ENCODE data around the gene ZMYND12. TPM values are rescaled to one million over a fixed set of nuclear protein-coding genes. Genes with fewer than 3 reads are reported as not detected.
A peak's percentile ranks its signal among the peaks of the same experiment; 100 is the strongest.
"Not testable (repeated sequence)": the region's sequence is repeated elsewhere in the genome, so short reads cannot be mapped to it uniquely, and the experiment has no call there.

Gene ZMYND12
- total and polyA plus RNA-seq, 2 experiments from 2014 or later, result 0.21 to 1.1 TPM

GRCh38 chr1:42480921-42481320, 25.1 kb upstream of the ZMYND12 start:
- Histone ChIP-seq H3K36me3 (no peaks in the 10 kb centered on the region), H3K4me3 (no peak overlapping the region), H3K4me1 (ENCODE audit: low read depth) (no peaks in the 10 kb centered on the region), H3K27ac (no peak overlapping the region), H3K9me3 (ENCODE audit: low read depth) (no peaks in the 10 kb centered on the region), H3K27me3 (no peaks in the 10 kb centered on the region)
- no peak for TF ChIP-seq CTCF (IDR thresholded peaks at IDR 0.05; ENCODE audit: low read depth, low read length)
- DNase-seq (ENCODE audit: low read depth in 1 of 2, low spot score in 1 of 2), result peak in 1 of 2 donors; percentile 2

- no peaks in the 10 kb centered on the region for H3K9me3 ChIP-seq (ENCODE audit: low read depth)
- H3K4me3 ChIP-seq, result no peak overlapping the region
- no peak overlapping the region for H3K27ac ChIP-seq
- H3K4me1 ChIP-seq (ENCODE audit: low read depth), result no peaks in the 10 kb centered on the region
- DNase-seq (ENCODE audit: low read depth in 1 of 2, low spot score in 1 of 2), result peak in 1 of 2 donors; percentile 11
- no peaks in the 10 kb centered on the region for H3K27me3 ChIP-seq
- TF ChIP-seq CTCF (IDR thresholded peaks at IDR 0.05; ENCODE audit: low read depth, low read length), result peak; percentile 7
- H3K36me3 ChIP-seq, result no peaks in the 10 kb centered on the region
Observed at GRCh38 chr1:42479621-42480020, 23.8 kb upstream of the ZMYND12 start.

- no peak overlapping the region for H3K27ac ChIP-seq
Observed at GRCh38 chr1:42477775-42478174, 22.0 kb upstream of the ZMYND12 start.

GRCh38 chr1:42477354-42477753, 21.5 kb upstream of the ZMYND12 start:
- H3K27ac ChIP-seq; H3K36me3 ChIP-seq; H3K4me3 ChIP-seq; H3K4me1 ChIP-seq (ENCODE audit: low read depth); H3K9me3 ChIP-seq (ENCODE audit: low read depth); H3K27me3 ChIP-seq; DNase-seq (ENCODE audit: low read depth in 1 of 2, low spot score in 1 of 2): not testable (repeated sequence)

More at GRCh38 chr1:42477775-42478174, 22.0 kb upstream of the ZMYND12 start:
- no peak for DNase-seq (ENCODE audit: low read depth in 1 of 2, low spot score in 1 of 2)
- Histone ChIP-seq H3K9me3 (ENCODE audit: low read depth) (no peaks in the 10 kb centered on the region), H3K27me3 (no peaks in the 10 kb centered on the region), H3K4me1 (ENCODE audit: low read depth) (no peaks in the 10 kb centered on the region), H3K36me3 (no peaks in the 10 kb centered on the region), H3K4me3 (no peak overlapping the region)
- TF ChIP-seq CTCF (IDR thresholded peaks at IDR 0.05; ENCODE audit: low read depth, low read length), result no peak

- no peaks in the 10 kb centered on the region for H3K36me3 ChIP-seq
- H3K27ac ChIP-seq, result no peak overlapping the region
- no peak overlapping the region for H3K4me3 ChIP-seq
- no peaks in the 10 kb centered on the region for H3K9me3 ChIP-seq (ENCODE audit: low read depth)
- no peaks in the 10 kb centered on the region for H3K4me1 ChIP-seq (ENCODE audit: low read depth)
- H3K27me3 ChIP-seq, result no peaks in the 10 kb centered on the region
- no peak for DNase-seq (ENCODE audit: low read depth in 1 of 2, low spot score in 1 of 2)
- no peak for TF ChIP-seq CTCF (IDR thresholded peaks at IDR 0.05; ENCODE audit: low read depth, low read length)
Observed at GRCh38 chr1:42476605-42477004, 20.8 kb upstream of the ZMYND12 start.

GRCh38 chr1:42469727-42470126, 13.9 kb upstream of the ZMYND12 start:
- peaks cover 4% of the 10 kb centered on the region for H3K27me3 ChIP-seq
- H3K4me3 ChIP-seq, result no peak overlapping the region
- TF ChIP-seq CTCF (IDR thresholded peaks at IDR 0.05; ENCODE audit: low read depth, low read length), result no peak
- no peaks in the 10 kb centered on the region for H3K9me3 ChIP-seq (ENCODE audit: low read depth)
- no peaks in the 10 kb centered on the region for H3K36me3 ChIP-seq
- no peaks in the 10 kb centered on the region for H3K4me1 ChIP-seq (ENCODE audit: low read depth)
- DNase-seq (ENCODE audit: low read depth in 1 of 2, low spot score in 1 of 2), result no peak
- H3K27ac ChIP-seq, result no peak overlapping the region
